Testis (tissue), 2 donors: Measurements from ENCODE around the gene RBL2.

Experiments
- CTCF ChIP-seq, 3 experiments: fragments of 450-650 bp in 2 of 3; fragments of 200-600 bp in 1 of 3; sonication (generic) in 1 of 3; IDR thresholded peaks; one replicate each; pipeline ENCODE4 v1.5.1; 2016 to 2019; ENCODE audit warnings: antibody characterized with exemption in 3 of 3, mild to moderate bottlenecking in 2 of 3, moderate library complexity in 1 of 3
- POLR2A ChIP-seq: fragments of 450-650 bp; IDR thresholded peaks from one replicate; pipeline ENCODE4 v1.6.1; 2017; ENCODE audit warnings: antibody characterized with exemption, mild to moderate bottlenecking, moderate library complexity

- TF ChIP-seq CTCF (IDR thresholded peaks at IDR 0.05) (no peak), POLR2A (no peak)
Observed at GRCh38 chr16:53456625-53457024, 22.4 kb downstream of the RBL2 start.
